Liver (tissue), 9 donors: Measurements from ENCODE around the gene RAB34. TPM values are rescaled to one million over a fixed set of nuclear protein-coding genes. Genes with fewer than 3 reads are reported as not detected.
"Not testable (repeated sequence)": the region's sequence is repeated elsewhere in the genome, so short reads cannot be mapped to it uniquely, and the experiment has no call there.

Experiments
- DNase-seq: peaks from one replicate; pipeline ENCODE4 v3.0.0-alpha.2; 2017; ENCODE audit warnings: low spot score
- H3K27ac ChIP-seq, 2 donors: one replicate each; pipeline ENCODE4 v1.7.0; 2013; ENCODE audit warnings: inconsistent platforms in 2 of 2, low read length in 2 of 2, control low read depth in 1 of 2, low read depth in 1 of 2, mild to moderate bottlenecking in 1 of 2
- H3K27me3 ChIP-seq, 4 donors: one replicate each; pipeline versions ENCODE4 v1.6.1 to v1.7.0; 2013; ENCODE audit warnings: low read length in 3 of 4, inconsistent platforms in 1 of 4, mild to moderate bottlenecking in 1 of 4, moderate library complexity in 1 of 4; ENCODE audit not compliant: control insufficient read depth in 4 of 4, insufficient read depth in 4 of 4
- H3K36me3 ChIP-seq, 4 donors: one replicate each; pipeline versions ENCODE4 v1.6.1 to v1.7.0; 2013; ENCODE audit warnings: low read length in 3 of 4, mild to moderate bottlenecking in 3 of 4, low read depth in 1 of 4, moderate library complexity in 1 of 4; ENCODE audit not compliant: control insufficient read depth in 4 of 4, insufficient read depth in 3 of 4
- H3K4me1 ChIP-seq, 4 donors: one replicate each; pipeline versions ENCODE4 v1.6.1 to v1.7.0; 2013; ENCODE audit warnings: low read length in 3 of 4, mild to moderate bottlenecking in 3 of 4, moderate library complexity in 1 of 4; ENCODE audit not compliant: control insufficient read depth in 4 of 4, insufficient read depth in 4 of 4
- H3K4me3 ChIP-seq, 3 donors: one replicate each; pipeline versions ENCODE4 v1.6.1 to v1.7.0; 2013; ENCODE audit warnings: low read length in 3 of 3, control low read depth in 1 of 3, low read depth in 1 of 3, mild to moderate bottlenecking in 1 of 3
- H3K9ac ChIP-seq, 2 donors: one replicate each; pipeline ENCODE4 v1.7.0; 2013; ENCODE audit warnings: low read length in 2 of 2, mild to moderate bottlenecking in 2 of 2, moderate library complexity in 2 of 2, control low read depth in 1 of 2, low read depth in 1 of 2
- H3K9me3 ChIP-seq, 4 donors: one replicate each; pipeline versions ENCODE4 v1.6.1 to v1.7.0; 2013; ENCODE audit warnings: low read length in 3 of 4; ENCODE audit not compliant: control insufficient read depth in 4 of 4
- EGR1 ChIP-seq, 2 donors: IDR thresholded peaks; 2 replicates each; pipeline ENCODE4 v1.6.1; 2016 to 2018; ENCODE audit warnings: antibody characterized with exemption in 2 of 2, low read depth in 2 of 2
- FOXA1 ChIP-seq: IDR thresholded peaks from 2 replicates; pipeline ENCODE4 v1.6.1; 2016; ENCODE audit warnings: antibody characterized with exemption
- FOXA2 ChIP-seq: IDR thresholded peaks from 2 replicates; pipeline ENCODE4 v1.6.1; 2016; ENCODE audit warnings: antibody characterized with exemption
- GABPA ChIP-seq, 2 donors: IDR thresholded peaks in 1 of 2; conservative IDR thresholded peaks in 1 of 2; 2 replicates each; pipeline ENCODE4 v1.6.1; 2016; ENCODE audit warnings: antibody characterized with exemption in 2 of 2, mild to moderate bottlenecking in 1 of 2, moderate library complexity in 1 of 2
- HNF4A ChIP-seq, 2 donors: conservative IDR thresholded peaks; 2 replicates each; pipeline ENCODE4 v1.6.1; 2016; ENCODE audit warnings: antibody characterized with exemption in 2 of 2, mild to moderate bottlenecking in 2 of 2
- HNF4G ChIP-seq: IDR thresholded peaks from 2 replicates; pipeline ENCODE4 v1.6.1; 2016; ENCODE audit warnings: antibody characterized with exemption
- JUND ChIP-seq, 2 donors: IDR thresholded peaks; 2 replicates each; pipeline ENCODE4 v1.6.1; 2016; ENCODE audit warnings: antibody characterized with exemption in 2 of 2
- NR2F2 ChIP-seq: IDR thresholded peaks from 2 replicates; pipeline ENCODE4 v1.6.1; 2016; ENCODE audit warnings: antibody characterized with exemption
- RAD21 ChIP-seq, 2 donors: IDR thresholded peaks; 2 replicates each; pipeline ENCODE4 v1.6.1; 2016; ENCODE audit warnings: antibody characterized with exemption in 2 of 2, mild to moderate bottlenecking in 2 of 2
- RXRA ChIP-seq, 2 donors: IDR thresholded peaks; 2 replicates each; pipeline ENCODE4 v1.6.1; 2017 to 2018; ENCODE audit warnings: antibody characterized with exemption in 2 of 2, mild to moderate bottlenecking in 1 of 2
- SP1 ChIP-seq: IDR thresholded peaks from 2 replicates; pipeline ENCODE4 v1.6.1; 2018; ENCODE audit warnings: antibody characterized with exemption, mild to moderate bottlenecking
- TAF1 ChIP-seq: conservative IDR thresholded peaks from 2 replicates; pipeline ENCODE4 v1.6.1; 2016; ENCODE audit warnings: antibody characterized with exemption, mild to moderate bottlenecking
- YY1 ChIP-seq: IDR thresholded peaks from 2 replicates; pipeline ENCODE4 v1.6.1; 2016; ENCODE audit warnings: antibody characterized with exemption, mild to moderate bottlenecking
- ZBTB33 ChIP-seq: IDR thresholded peaks from 2 replicates; pipeline ENCODE4 v1.6.1; 2016; ENCODE audit warnings: antibody characterized with exemption
- WGBS: extraction: QIAGEN DNeasy Blood & Tissue Kit; methylation state at CpG from one replicate; pipeline ENCODE4 v1.1.7; 2013; 5-methylcytosine and 5-hydroxymethylcytosine counted together
- polyA plus RNA-seq, 2 donors: library from polyadenylated mRNA; stranded (reverse) in 1 of 2; unstranded in 1 of 2; fragments of 200-250 nt in 1 of 2; fragments of >200 nt in 1 of 2; fragmentation: Nextera tagmentation in 1 of 2; extraction: Ambion mirVana in 1 of 2; gene quantifications; one replicate each; pipeline versions ENCODE4 v1.2.1 to v1.2.3, GENCODE V29; 2013 to 2015
- total RNA-seq, 2 donors: library from RNA; depleted of rRNA; stranded (reverse); fragments of >200 nt; gene quantifications; one replicate each; pipeline ENCODE4 v1.2.3, GENCODE V29; 2014
- TF ChIP-seq, protein P1 (sequence below): fragments of 150-350 bp; IDR thresholded peaks from 2 replicates; pipeline ENCODE4 v1.5.1; 2017; ENCODE audit warnings: improper control_type of control experiment, low read depth, low read length; ENCODE audit not compliant: missing input control
- TF ChIP-seq, protein P2 (sequence below): IDR thresholded peaks from 2 replicates; pipeline ENCODE4 v1.6.1; 2016; ENCODE audit warnings: antibody characterized with exemption
- TF ChIP-seq, protein P3 (sequence below): IDR thresholded peaks from 2 replicates; pipeline ENCODE4 v1.6.1; 2016; ENCODE audit warnings: antibody characterized with exemption
- TF ChIP-seq, protein P4 (sequence below): IDR thresholded peaks from 2 replicates; pipeline ENCODE4 v1.6.1; 2016; ENCODE audit warnings: antibody characterized with exemption, mild to moderate bottlenecking
- donor health status: healthy.
- donor health status: healthy.
- donor health status: healthy.
- donor health status: healthy.
- donor health status: healthy.

The RAB34 gene
- total and polyA plus RNA-seq, 4 donors: 4.5 to 14.3 (median 7.6) TPM

- TF ChIP-seq, protein P1, sequence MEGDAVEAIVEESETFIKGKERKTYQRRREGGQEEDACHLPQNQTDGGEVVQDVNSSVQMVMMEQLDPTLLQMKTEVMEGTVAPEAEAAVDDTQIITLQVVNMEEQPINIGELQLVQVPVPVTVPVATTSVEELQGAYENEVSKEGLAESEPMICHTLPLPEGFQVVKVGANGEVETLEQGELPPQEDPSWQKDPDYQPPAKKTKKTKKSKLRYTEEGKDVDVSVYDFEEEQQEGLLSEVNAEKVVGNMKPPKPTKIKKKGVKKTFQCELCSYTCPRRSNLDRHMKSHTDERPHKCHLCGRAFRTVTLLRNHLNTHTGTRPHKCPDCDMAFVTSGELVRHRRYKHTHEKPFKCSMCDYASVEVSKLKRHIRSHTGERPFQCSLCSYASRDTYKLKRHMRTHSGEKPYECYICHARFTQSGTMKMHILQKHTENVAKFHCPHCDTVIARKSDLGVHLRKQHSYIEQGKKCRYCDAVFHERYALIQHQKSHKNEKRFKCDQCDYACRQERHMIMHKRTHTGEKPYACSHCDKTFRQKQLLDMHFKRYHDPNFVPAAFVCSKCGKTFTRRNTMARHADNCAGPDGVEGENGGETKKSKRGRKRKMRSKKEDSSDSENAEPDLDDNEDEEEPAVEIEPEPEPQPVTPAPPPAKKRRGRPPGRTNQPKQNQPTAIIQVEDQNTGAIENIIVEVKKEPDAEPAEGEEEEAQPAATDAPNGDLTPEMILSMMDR: no peak
- TF ChIP-seq HNF4A (conservative IDR thresholded peaks at IDR 0.05) (no peak), RXRA (IDR thresholded peaks at IDR 0.05) (no peak), JUND (IDR thresholded peaks at IDR 0.05) (no peak), EGR1 (IDR thresholded peaks at IDR 0.05; ENCODE audit: low read depth in 2 of 2) (no peak), NR2F2 (no peak), YY1 (no peak)
- TF ChIP-seq, protein P2, sequence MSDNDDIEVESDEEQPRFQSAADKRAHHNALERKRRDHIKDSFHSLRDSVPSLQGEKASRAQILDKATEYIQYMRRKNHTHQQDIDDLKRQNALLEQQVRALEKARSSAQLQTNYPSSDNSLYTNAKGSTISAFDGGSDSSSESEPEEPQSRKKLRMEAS: no peak
- TF ChIP-seq, protein P3, sequence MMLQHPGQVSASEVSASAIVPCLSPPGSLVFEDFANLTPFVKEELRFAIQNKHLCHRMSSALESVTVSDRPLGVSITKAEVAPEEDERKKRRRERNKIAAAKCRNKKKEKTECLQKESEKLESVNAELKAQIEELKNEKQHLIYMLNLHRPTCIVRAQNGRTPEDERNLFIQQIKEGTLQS: no peak
Measured at GRCh38 chr17:28737316-28737715, 19.6 kb upstream of the RAB34 start (continued).

DNA sequence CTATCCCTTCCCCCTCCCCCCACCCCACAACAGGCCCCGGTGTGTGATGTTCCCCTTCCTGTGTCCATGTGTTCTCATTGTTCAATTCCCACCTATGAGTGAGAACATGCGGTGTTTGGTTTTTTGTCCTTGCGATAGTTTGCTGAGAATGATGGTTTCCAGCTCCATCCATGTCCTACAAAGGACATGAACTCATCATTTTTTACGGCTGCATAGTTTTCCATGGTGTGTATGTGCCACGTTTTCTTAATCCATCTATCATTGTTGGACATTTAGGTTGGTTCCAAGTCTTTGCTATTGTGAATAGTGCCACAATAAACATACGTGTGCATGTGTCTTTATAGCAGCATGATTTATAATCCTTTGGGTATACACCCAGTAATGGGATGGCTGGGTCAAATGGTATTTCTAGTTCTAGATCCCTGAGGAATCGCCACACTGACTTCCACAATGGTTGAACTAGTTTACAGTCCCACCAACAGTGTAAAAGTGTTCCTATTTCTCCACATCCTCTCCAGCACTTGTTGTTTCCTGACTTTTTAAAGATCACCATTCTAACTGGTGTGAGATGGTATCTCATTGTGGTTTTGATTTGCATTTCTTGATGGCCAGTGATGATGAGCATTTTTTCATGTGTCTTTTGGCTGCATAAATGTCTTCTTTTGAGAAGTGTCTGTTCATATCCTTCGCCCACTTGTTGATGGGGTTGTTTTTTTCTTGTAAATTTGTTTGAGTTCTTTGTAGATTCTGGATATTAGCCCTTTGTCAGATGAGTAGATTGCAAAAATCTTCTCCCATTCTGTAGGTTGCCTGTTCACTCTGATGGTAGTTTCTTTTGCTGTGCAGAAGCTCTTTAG lies 18.5 kb upstream of the RAB34 start:
- H3K4me1 ChIP-seq, H3K4me3 ChIP-seq, H3K9ac ChIP-seq, H3K27me3 ChIP-seq, H3K27ac ChIP-seq, H3K9me3 ChIP-seq, H3K36me3 ChIP-seq, DNase-seq: not testable (repeated sequence)
- WGBS: 98% methylated on average over 5 of the region's 8 CpGs

GRCh38 chr17:28735242-28735722 lies 17.6 kb upstream of the RAB34 start:
- no peak overlapping the region for H3K4me3 ChIP-seq

More at GRCh38 chr17:28735242-28735722, 17.6 kb upstream of the RAB34 start:
- no peak overlapping the region for H3K9ac ChIP-seq
- WGBS: 94% methylated on average over 5 of the region's 5 CpGs
- no peaks in the 10 kb centered on the region for H3K9me3 ChIP-seq
- no peaks in the 10 kb centered on the region for H3K4me1 ChIP-seq
- TF ChIP-seq GABPA (IDR thresholded peaks at IDR 0.05 in 1 of 2, conservative IDR thresholded peaks at IDR 0.05 in 1 of 2) (no peak), FOXA1 (no peak), SP1 (no peak), HNF4A (conservative IDR thresholded peaks at IDR 0.05) (no peak), HNF4G (no peak), RAD21 (IDR thresholded peaks at IDR 0.05) (no peak), NR2F2 (no peak), ZBTB33 (no peak), RXRA (IDR thresholded peaks at IDR 0.05) (no peak), YY1 (no peak), EGR1 (IDR thresholded peaks at IDR 0.05; ENCODE audit: low read depth in 2 of 2) (no peak), FOXA2 (no peak), TAF1 (no peak), JUND (IDR thresholded peaks at IDR 0.05) (no peak)
- TF ChIP-seq, protein P3: no peak
- TF ChIP-seq, protein P1: no peak
- TF ChIP-seq, protein P4, sequence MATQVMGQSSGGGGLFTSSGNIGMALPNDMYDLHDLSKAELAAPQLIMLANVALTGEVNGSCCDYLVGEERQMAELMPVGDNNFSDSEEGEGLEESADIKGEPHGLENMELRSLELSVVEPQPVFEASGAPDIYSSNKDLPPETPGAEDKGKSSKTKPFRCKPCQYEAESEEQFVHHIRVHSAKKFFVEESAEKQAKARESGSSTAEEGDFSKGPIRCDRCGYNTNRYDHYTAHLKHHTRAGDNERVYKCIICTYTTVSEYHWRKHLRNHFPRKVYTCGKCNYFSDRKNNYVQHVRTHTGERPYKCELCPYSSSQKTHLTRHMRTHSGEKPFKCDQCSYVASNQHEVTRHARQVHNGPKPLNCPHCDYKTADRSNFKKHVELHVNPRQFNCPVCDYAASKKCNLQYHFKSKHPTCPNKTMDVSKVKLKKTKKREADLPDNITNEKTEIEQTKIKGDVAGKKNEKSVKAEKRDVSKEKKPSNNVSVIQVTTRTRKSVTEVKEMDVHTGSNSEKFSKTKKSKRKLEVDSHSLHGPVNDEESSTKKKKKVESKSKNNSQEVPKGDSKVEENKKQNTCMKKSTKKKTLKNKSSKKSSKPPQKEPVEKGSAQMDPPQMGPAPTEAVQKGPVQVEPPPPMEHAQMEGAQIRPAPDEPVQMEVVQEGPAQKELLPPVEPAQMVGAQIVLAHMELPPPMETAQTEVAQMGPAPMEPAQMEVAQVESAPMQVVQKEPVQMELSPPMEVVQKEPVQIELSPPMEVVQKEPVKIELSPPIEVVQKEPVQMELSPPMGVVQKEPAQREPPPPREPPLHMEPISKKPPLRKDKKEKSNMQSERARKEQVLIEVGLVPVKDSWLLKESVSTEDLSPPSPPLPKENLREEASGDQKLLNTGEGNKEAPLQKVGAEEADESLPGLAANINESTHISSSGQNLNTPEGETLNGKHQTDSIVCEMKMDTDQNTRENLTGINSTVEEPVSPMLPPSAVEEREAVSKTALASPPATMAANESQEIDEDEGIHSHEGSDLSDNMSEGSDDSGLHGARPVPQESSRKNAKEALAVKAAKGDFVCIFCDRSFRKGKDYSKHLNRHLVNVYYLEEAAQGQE: no peak
- TF ChIP-seq, protein P2: no peak
- no peak overlapping the region for H3K27ac ChIP-seq
- no peaks in the 10 kb centered on the region for H3K36me3 ChIP-seq
- DNase-seq: no peak
- no peaks in the 10 kb centered on the region for H3K27me3 ChIP-seq
